ENCODE results near the gene HRG.

DNA sequence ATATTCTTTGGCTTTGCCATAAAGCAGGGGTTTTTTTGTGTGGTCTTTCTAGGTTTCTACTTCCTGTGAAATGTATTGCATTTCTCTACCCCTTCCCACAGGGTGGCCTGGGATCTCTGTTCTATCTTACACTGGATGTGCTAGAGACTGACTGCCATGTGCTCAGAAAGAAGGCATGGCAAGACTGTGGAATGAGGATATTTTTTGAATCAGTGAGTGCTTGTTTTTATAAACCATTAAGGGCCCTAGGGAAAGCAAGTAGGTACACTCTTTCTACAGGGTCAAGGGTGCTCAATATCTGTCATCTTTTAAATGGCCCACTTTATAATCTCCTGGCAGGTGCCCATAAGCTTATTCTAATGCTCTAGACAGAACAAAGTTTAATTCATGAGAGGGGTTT is 24.9 kb upstream of the HRG start:
- no peak for TF ChIP-seq EZH2 (IDR thresholded peaks at IDR 0.05; ENCODE audit: insufficient read depth, low read length)
- TF ChIP-seq, protein P1, sequence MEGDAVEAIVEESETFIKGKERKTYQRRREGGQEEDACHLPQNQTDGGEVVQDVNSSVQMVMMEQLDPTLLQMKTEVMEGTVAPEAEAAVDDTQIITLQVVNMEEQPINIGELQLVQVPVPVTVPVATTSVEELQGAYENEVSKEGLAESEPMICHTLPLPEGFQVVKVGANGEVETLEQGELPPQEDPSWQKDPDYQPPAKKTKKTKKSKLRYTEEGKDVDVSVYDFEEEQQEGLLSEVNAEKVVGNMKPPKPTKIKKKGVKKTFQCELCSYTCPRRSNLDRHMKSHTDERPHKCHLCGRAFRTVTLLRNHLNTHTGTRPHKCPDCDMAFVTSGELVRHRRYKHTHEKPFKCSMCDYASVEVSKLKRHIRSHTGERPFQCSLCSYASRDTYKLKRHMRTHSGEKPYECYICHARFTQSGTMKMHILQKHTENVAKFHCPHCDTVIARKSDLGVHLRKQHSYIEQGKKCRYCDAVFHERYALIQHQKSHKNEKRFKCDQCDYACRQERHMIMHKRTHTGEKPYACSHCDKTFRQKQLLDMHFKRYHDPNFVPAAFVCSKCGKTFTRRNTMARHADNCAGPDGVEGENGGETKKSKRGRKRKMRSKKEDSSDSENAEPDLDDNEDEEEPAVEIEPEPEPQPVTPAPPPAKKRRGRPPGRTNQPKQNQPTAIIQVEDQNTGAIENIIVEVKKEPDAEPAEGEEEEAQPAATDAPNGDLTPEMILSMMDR (IDR thresholded peaks at IDR 0.05; ENCODE audit: insufficient read depth, low read depth, low read length): no peak
